OCI-LY7 (cell line): Measurements from ENCODE around the gene CYB561.

Experiments
- EZH2phosphoT487 ChIP-seq: fragments of 200-600 bp; sonication (generic); IDR thresholded peaks from 2 replicates; pipeline ENCODE4 v1.6.1; 2018; ENCODE audit warnings: low read depth, borderline replicate concordance, mild to moderate bottlenecking, mixed run types, antibody characterized with exemption, low read length, moderate library complexity, mixed read lengths
- TF ChIP-seq, protein P1 (sequence below): fragments of 200-600 bp; sonication (generic); conservative IDR thresholded peaks from 2 replicates; pipeline ENCODE4 v1.5.1; 2014; ENCODE audit warnings: mild to moderate bottlenecking, antibody characterized with exemption, low read length, moderate library complexity, mixed read lengths

GRCh38 chr17:63426041-63426916 is 19.8 kb downstream of the CYB561 start:
- TF ChIP-seq, protein P1, sequence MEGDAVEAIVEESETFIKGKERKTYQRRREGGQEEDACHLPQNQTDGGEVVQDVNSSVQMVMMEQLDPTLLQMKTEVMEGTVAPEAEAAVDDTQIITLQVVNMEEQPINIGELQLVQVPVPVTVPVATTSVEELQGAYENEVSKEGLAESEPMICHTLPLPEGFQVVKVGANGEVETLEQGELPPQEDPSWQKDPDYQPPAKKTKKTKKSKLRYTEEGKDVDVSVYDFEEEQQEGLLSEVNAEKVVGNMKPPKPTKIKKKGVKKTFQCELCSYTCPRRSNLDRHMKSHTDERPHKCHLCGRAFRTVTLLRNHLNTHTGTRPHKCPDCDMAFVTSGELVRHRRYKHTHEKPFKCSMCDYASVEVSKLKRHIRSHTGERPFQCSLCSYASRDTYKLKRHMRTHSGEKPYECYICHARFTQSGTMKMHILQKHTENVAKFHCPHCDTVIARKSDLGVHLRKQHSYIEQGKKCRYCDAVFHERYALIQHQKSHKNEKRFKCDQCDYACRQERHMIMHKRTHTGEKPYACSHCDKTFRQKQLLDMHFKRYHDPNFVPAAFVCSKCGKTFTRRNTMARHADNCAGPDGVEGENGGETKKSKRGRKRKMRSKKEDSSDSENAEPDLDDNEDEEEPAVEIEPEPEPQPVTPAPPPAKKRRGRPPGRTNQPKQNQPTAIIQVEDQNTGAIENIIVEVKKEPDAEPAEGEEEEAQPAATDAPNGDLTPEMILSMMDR, result no peak
- no peak for TF ChIP-seq EZH2phosphoT487
